Measurements from ENCODE around the gene PPIF.

Gene PPIF

DNA sequence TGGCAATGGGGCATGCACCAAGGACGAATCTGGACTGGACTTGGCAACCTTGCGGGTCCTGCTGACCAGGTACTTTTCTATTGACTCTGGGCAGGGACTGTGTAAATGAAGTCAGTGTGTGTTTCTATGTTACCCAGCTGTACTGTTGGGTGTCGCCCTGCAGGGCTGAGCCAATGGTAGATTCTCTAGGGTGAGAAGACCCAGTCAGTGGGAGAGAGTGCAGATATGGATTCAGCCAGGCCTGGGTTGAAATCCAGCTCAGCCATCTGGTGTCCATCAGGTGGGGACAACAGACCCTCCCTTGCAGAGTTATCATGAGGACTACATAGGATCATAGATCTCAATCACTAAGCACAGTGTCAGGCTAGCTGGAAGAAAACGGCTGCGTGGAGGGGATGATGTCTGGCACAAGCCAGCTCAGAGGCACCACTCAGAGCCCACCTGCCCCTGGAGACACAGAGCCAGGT, 4.9 kb upstream of the PPIF start:
- no peaks in the 10 kb centered on the region for H3K9me3 ChIP-seq (ENCODE audit: control insufficient read depth, low read length)
- 91 to 94% methylated on average over 5 of the region's 5 CpGs for WGBS, 2 experiments (ENCODE audit: insufficient coverage in 2 of 2)
- H3K27ac ChIP-seq (ENCODE audit: low read depth, low read length, severe bottlenecking): no peak overlapping the region
- H3K4me3 ChIP-seq (ENCODE audit: extremely low read depth, insufficient read depth, low read length, poor library complexity, severe bottlenecking): no peak overlapping the region
- no peaks in the 10 kb centered on the region for H3K36me3 ChIP-seq (ENCODE audit: control insufficient read depth, insufficient read depth, low read length)
- peaks cover 7% of the 10 kb centered on the region for H3K4me1 ChIP-seq (ENCODE audit: control insufficient read depth, insufficient read depth, low read length, poor library complexity, severe bottlenecking)

DNA sequence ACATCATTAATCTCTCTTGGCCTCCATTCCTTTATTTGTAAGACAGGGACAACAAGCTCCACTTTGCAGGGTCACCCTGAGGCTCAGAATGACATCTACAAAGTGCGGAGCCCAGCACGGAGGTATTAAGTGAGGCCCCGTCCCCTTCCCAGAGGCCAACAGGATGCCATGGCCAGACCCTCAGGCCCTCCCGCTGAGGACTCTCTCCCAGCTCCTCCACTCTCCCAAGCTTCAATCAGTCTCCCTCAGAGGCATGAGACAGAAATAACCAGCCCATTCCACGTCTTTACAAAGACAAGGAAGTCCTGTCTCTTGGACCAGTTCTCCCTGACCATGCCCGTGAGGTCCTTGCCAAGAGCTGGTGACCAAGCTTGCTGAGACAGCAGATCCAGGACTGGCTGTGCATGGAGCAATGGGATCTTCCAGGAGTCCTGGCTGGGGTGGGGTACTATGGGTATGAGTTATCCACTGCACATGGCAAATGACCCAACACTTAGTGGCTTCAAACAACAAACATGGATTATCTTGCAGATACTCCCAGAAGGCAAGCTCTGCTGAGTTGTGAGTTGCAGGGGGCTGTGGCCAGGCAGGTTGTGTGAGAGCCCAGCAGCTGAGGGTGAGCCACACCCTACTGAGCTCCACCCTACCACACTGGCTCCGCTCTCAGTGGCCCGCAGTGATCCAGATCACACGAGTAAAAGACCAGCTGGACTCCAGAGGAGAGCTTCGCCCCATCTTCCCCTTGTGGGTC, 4.3 kb upstream of the PPIF start:
- Histone ChIP-seq H3K27ac (ENCODE audit: low read depth, low read length, severe bottlenecking) (no peak overlapping the region), H3K9me3 (ENCODE audit: control insufficient read depth, low read length) (no peaks in the 10 kb centered on the region), H3K4me1 (ENCODE audit: control insufficient read depth, insufficient read depth, low read length, poor library complexity, severe bottlenecking) (peaks cover 7% of the 10 kb centered on the region), H3K36me3 (ENCODE audit: control insufficient read depth, insufficient read depth, low read length) (no peaks in the 10 kb centered on the region), H3K4me3 (ENCODE audit: extremely low read depth, insufficient read depth, low read length, poor library complexity, severe bottlenecking) (no peak overlapping the region)
- 95% methylated on average over 8 to 10 of the region's 10 CpGs for WGBS, 2 experiments (ENCODE audit: insufficient coverage in 2 of 2)

DNA sequence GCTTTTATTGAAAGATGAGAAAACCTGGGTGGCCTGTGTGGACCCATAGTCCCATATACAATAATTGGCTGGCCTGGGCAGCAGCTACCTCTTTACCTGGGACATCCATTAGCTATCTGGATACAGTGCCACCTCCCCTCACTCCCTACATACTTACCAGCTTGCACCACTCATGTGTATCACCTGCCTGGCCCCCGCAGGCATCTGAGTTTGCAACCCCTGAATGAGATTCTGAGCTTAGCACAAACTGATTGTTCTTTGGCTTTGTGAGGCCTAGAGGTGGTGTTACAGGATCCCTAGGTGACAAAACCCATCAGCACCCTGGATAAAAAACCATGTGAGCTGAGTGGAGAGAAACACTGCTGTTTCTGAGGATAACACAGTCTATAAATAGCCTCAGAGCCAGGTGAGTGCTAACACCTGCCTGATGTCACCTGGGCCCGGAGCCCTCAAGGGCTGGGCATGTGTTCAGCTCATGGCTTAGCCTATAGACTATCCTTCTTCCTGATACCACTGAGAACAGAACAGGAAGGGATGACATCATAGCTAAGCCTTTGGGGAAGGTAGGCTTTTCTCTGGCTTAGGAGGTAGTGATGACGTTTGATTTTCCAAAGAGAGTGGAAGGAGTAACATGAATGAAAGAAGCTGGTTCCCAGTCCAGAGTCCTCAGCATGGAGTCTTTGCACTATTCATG, 2.6 kb upstream of the PPIF start:
- Histone ChIP-seq H3K4me3 (ENCODE audit: extremely low read depth, insufficient read depth, low read length, poor library complexity, severe bottlenecking) (no peak overlapping the region), H3K9me3 (ENCODE audit: control insufficient read depth, low read length) (no peaks in the 10 kb centered on the region), H3K4me1 (ENCODE audit: control insufficient read depth, insufficient read depth, low read length, poor library complexity, severe bottlenecking) (peaks cover 7% of the 10 kb centered on the region), H3K36me3 (ENCODE audit: control insufficient read depth, insufficient read depth, low read length) (peaks cover 13% of the 10 kb centered on the region), H3K27ac (ENCODE audit: low read depth, low read length, severe bottlenecking) (no peak overlapping the region)
- 79 to 86% methylated on average over 2 to 3 of the region's 3 CpGs for WGBS, 2 experiments (ENCODE audit: insufficient coverage in 2 of 2)

DNA sequence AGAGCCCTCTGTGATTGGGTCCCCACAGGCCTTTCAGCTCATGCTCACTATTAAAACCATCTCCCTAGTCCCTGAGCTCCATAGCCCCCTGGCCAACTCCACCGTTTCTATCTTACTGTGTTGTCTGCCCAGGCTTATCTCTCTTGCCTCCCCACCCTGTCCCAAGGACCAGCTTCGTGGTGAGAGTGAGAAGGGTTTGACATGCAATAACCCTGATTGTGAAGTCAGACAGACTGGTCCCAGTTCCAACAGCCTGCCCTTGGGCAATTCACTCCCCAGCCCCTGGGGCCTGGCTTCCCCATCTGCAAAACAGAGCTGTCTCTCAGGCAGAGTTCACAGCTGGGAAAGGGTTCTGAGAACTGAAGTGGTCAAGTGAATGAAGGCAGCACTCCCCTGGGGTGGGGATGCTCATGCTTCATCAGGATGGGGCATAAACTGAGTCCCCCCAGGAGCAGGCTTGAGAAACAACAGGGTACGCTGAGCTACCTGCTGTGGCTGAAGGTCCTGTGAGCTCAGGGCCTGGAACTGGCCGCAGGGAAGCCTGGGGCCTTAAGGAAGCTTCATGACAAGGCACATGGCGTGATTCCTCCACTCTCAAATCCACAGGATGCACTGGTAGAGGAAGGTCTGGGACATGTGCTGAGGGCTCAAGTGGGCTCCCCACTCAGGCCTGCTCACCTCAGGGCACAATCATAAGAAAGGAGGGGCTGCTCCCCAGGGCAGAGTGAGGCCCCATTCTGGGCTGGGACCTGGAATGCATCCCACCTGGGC, 1.8 kb upstream of the PPIF start:
- Histone ChIP-seq H3K9me3 (ENCODE audit: control insufficient read depth, low read length) (no peaks in the 10 kb centered on the region), H3K4me3 (ENCODE audit: extremely low read depth, insufficient read depth, low read length, poor library complexity, severe bottlenecking) (no peak overlapping the region), H3K36me3 (ENCODE audit: control insufficient read depth, insufficient read depth, low read length) (peaks cover 20% of the 10 kb centered on the region), H3K27ac (ENCODE audit: low read depth, low read length, severe bottlenecking) (no peak overlapping the region), H3K4me1 (ENCODE audit: control insufficient read depth, insufficient read depth, low read length, poor library complexity, severe bottlenecking) (peaks cover 7% of the 10 kb centered on the region)
- WGBS, 2 experiments (ENCODE audit: insufficient coverage in 2 of 2): 82 to 89% methylated on average over 4 to 5 of the region's 5 CpGs

DNA sequence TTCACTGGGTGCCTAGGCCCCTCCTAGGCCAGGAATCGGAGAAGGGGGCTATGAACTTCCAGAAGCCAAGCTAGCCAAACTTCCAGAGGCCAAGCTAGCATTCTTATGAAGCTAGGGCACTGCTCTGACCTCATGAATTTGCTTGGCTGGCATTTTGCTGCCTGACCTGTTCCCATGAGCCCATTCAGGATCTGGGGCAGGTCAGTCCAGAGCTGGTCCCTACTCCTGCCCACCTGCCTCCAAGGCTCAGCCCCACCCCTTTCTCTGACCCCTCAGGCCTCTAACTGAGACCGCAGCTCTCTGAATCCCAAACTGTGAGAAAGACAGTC, 1.3 kb upstream of the PPIF start:
- no peak overlapping the region for H3K4me3 ChIP-seq (ENCODE audit: extremely low read depth, insufficient read depth, low read length, poor library complexity, severe bottlenecking)
- H3K36me3 ChIP-seq (ENCODE audit: control insufficient read depth, insufficient read depth, low read length): peaks cover 26% of the 10 kb centered on the region
- WGBS, 2 experiments (ENCODE audit: insufficient coverage in 2 of 2): 90 to 97% methylated on average over 2 of the region's 2 CpGs
- no peaks in the 10 kb centered on the region for H3K9me3 ChIP-seq (ENCODE audit: control insufficient read depth, low read length)
- peaks cover 7% of the 10 kb centered on the region for H3K4me1 ChIP-seq (ENCODE audit: control insufficient read depth, insufficient read depth, low read length, poor library complexity, severe bottlenecking)
- no peak overlapping the region for H3K27ac ChIP-seq (ENCODE audit: low read depth, low read length, severe bottlenecking)

DNA sequence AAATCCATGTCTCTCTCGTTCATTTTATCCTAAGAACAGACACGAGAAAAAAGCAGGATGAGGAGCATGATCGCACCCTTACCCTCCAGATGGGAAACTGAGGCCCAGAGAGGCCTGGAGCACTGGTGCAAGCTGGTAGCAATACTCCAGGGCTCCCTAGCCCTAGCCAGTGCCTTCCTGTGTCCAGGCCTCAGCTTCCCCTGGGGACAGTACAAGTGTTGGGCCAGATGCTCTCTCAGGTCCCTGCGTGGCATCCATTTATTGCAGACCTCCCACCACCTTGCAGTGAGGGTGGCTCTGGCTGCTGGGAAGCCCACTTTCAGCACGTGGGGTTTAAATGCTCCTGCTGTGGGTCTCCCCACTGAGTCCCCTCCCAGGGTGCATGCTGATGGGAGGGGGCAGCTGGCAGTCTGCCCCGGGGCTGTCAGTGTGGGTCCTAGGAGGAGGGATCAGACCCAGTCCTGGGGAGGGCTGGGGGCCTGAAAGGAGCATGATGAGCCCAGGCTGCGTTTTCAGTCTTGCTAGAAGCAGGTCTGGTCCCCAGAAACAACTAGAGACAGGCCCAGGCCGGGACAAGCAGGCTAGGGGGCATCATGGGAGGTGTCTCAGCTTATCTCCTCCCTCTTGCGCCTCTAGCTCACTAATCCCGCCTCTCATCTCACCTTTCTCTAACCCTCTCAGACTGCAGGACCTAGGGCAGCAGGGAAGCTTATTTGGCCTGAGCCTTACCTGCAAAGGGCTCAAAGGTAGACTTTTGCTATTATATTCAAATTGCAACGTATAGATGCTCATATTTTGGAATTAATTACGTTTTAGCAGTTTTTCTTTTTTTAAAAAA, 662 bp upstream of the PPIF start:
- 73 to 83% methylated on average over 6 to 8 of the region's 12 CpGs for WGBS, 2 experiments (ENCODE audit: insufficient coverage in 2 of 2)
- Histone ChIP-seq H3K36me3 (ENCODE audit: control insufficient read depth, insufficient read depth, low read length) (peaks cover 31% of the 10 kb centered on the region), H3K4me3 (ENCODE audit: extremely low read depth, insufficient read depth, low read length, poor library complexity, severe bottlenecking) (peak overlapping the region; percentile 82), H3K9me3 (ENCODE audit: control insufficient read depth, low read length) (no peaks in the 10 kb centered on the region), H3K27ac (ENCODE audit: low read depth, low read length, severe bottlenecking) (no peak overlapping the region), H3K4me1 (ENCODE audit: control insufficient read depth, insufficient read depth, low read length, poor library complexity, severe bottlenecking) (peaks cover 7% of the 10 kb centered on the region)

DNA sequence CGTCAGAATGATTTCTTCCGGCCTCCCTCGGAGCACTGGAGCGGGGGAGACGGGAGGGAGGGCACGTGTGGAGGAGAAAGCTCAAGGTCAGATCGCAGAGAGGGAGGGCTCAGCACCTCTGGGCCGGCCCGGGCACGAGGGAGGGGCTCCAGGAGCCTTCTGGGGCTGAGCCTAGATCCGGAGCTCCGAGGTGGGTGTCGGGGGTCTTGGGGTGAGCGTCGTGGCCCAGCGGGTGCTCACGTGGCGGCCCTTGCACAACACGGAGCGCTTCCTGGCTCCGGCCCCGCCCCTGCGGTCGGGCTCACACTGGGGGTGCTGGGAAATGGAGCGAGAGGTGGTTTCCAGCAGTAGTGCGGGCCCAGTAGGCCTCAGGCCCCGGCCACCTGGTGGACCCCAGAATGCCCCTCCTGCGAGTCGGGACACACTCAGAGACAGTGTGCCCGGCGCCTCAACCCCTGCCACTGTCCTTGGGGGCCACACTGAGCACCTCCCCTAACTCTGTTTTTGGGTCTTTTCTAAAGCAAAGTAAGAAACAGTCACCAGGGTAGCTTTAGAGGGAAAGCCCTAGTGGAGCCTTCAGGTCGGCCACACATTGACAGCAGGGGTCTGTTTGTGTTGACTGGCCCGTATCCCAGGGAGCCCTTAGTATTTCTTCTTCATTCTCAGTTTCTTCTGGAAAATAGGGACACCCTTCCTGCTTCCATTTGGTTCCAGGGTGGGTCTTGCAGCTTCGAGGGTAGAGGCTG, 798 bp downstream of the PPIF start:
- Histone ChIP-seq H3K9me3 (ENCODE audit: control insufficient read depth, low read length) (no peaks in the 10 kb centered on the region), H3K4me3 (ENCODE audit: extremely low read depth, insufficient read depth, low read length, poor library complexity, severe bottlenecking) (peak overlapping the region; percentile 82), H3K4me1 (ENCODE audit: control insufficient read depth, insufficient read depth, low read length, poor library complexity, severe bottlenecking) (peaks cover 7% of the 10 kb centered on the region), H3K36me3 (ENCODE audit: control insufficient read depth, insufficient read depth, low read length) (peaks cover 46% of the 10 kb centered on the region), H3K27ac (ENCODE audit: low read depth, low read length, severe bottlenecking) (peak overlapping the region; percentile 45)
- 9 to 14% methylated on average over 28 to 33 of the region's 34 CpGs for WGBS, 2 experiments (ENCODE audit: insufficient coverage in 2 of 2)

DNA sequence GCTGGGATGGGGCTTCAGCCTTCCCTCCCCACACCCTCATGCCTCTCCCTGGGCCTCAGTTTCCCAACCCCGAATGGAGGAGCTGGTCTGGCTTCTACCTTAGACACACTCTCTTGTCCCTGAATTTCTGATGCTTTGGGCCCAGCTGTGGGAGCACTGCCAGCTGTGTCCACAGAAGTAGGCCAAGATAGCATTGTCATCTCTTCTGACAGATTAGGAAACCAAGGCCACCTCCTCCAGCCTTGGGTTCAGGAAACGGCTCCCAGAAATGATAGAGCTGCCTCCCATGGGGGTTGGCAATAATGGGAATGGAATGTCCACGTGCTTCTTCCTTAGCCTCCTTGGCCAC, 1.3 kb downstream of the PPIF start:
- H3K36me3 ChIP-seq (ENCODE audit: control insufficient read depth, insufficient read depth, low read length): peaks cover 51% of the 10 kb centered on the region
- H3K4me1 ChIP-seq (ENCODE audit: control insufficient read depth, insufficient read depth, low read length, poor library complexity, severe bottlenecking): peaks cover 7% of the 10 kb centered on the region
- H3K27ac ChIP-seq (ENCODE audit: low read depth, low read length, severe bottlenecking): no peak overlapping the region
- H3K4me3 ChIP-seq (ENCODE audit: extremely low read depth, insufficient read depth, low read length, poor library complexity, severe bottlenecking): peak overlapping the region; percentile 82
- WGBS, 2 experiments (ENCODE audit: insufficient coverage in 2 of 2): 100% methylated on average over 1 of the region's 3 CpGs; no CpG with 5 or more reads in 1 of the 2 experiments
- no peaks in the 10 kb centered on the region for H3K9me3 ChIP-seq (ENCODE audit: control insufficient read depth, low read length)

DNA sequence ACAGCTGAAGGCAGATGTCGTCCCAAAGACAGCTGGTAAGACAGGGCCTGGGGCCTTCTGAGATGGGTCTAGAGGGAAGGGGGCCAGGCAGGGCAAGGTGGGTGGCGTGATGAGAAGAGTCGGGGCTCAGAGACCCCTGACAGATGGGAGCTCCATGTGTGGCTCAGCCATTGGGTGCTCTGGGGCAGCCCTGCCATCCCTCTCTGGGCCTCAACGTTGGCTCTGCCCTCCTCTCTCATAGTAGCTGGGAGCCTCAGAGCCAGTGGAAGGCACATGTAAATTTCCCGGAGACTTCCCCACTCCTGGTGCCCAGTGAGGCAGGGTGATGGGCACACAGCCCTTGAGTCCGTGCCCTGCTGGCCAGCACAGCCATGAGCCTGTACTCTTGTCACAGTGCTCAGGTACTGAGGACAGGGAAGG, 1.8 kb downstream of the PPIF start:
- no peak overlapping the region for H3K4me3 ChIP-seq (ENCODE audit: extremely low read depth, insufficient read depth, low read length, poor library complexity, severe bottlenecking)
- 88 to 91% methylated on average over 3 to 5 of the region's 6 CpGs for WGBS, 2 experiments (ENCODE audit: insufficient coverage in 2 of 2)
- H3K27ac ChIP-seq (ENCODE audit: low read depth, low read length, severe bottlenecking): no peak overlapping the region
- H3K9me3 ChIP-seq (ENCODE audit: control insufficient read depth, low read length): no peaks in the 10 kb centered on the region
- H3K4me1 ChIP-seq (ENCODE audit: control insufficient read depth, insufficient read depth, low read length, poor library complexity, severe bottlenecking): peaks cover 7% of the 10 kb centered on the region
- H3K36me3 ChIP-seq (ENCODE audit: control insufficient read depth, insufficient read depth, low read length): peaks cover 56% of the 10 kb centered on the region
